Colonic mucosa (tissue), 4 donors: Measurements from ENCODE around the gene YPEL3. TPM values are rescaled to one million over a fixed set of nuclear protein-coding genes. Genes with fewer than 3 reads are reported as not detected.
A peak's percentile ranks its signal among the peaks of the same experiment; 100 is the strongest.

Source experiments
- DNase-seq: peaks from one replicate; pipeline ENCODE4 v3.0.0-alpha.2; 2020
- H3K27ac ChIP-seq: fragments of 200-600 bp; one replicate; pipeline ENCODE4 v1.8.0; 2021
- H3K27me3 ChIP-seq: fragments of 200-600 bp; one replicate; pipeline ENCODE4 v1.8.0; 2021
- H3K36me3 ChIP-seq: fragments of 200-600 bp; one replicate; pipeline ENCODE4 v1.8.0; 2021
- H3K4me1 ChIP-seq: fragments of 200-600 bp; one replicate; pipeline ENCODE4 v1.8.0; 2021; ENCODE audit warnings: mild to moderate bottlenecking
- H3K4me3 ChIP-seq: fragments of 200-600 bp; one replicate; pipeline ENCODE4 v1.8.0; 2021
- H3K9ac ChIP-seq, 2 donors: one replicate each; pipeline ENCODE4 v1.7.0; 2013; ENCODE audit warnings: control low read depth in 2 of 2, low read depth in 2 of 2, low read length in 2 of 2
- H3K9me3 ChIP-seq: fragments of 200-600 bp; one replicate; pipeline ENCODE4 v1.8.0; 2021
- intact Hi-C: fragments of 100-400 bp; cut with DNase I; formaldehyde crosslinking; loops from one replicate; pipeline ENCODE4 v1.14.1; 2022
- total RNA-seq, 2 donors: library from RNA; stranded (reverse); fragmentation: NEBNext Ultra II Directional in 1 of 2; extraction: Animal tissue kit (Norgen Biotek cat#: 25700) in 1 of 2; gene quantifications; one replicate each; pipeline ENCODE4 v1.2.1, GENCODE V29; 2021
- TF ChIP-seq, protein P1 (sequence below): fragments of 200-600 bp; IDR thresholded peaks from one replicate; pipeline ENCODE4 v1.8.0; 2022; ENCODE audit warnings: antibody characterized with exemption, mild to moderate bottlenecking
- donor health status: healthy.
- donor health status: DM: no; HTN: no; CAD: no.
- donor health status: DM: no; HTN: no; CAD: no.

Gene YPEL3
- total RNA-seq, 2 donors from 2014 or later: 15.5 to 39.2 TPM

DNA sequence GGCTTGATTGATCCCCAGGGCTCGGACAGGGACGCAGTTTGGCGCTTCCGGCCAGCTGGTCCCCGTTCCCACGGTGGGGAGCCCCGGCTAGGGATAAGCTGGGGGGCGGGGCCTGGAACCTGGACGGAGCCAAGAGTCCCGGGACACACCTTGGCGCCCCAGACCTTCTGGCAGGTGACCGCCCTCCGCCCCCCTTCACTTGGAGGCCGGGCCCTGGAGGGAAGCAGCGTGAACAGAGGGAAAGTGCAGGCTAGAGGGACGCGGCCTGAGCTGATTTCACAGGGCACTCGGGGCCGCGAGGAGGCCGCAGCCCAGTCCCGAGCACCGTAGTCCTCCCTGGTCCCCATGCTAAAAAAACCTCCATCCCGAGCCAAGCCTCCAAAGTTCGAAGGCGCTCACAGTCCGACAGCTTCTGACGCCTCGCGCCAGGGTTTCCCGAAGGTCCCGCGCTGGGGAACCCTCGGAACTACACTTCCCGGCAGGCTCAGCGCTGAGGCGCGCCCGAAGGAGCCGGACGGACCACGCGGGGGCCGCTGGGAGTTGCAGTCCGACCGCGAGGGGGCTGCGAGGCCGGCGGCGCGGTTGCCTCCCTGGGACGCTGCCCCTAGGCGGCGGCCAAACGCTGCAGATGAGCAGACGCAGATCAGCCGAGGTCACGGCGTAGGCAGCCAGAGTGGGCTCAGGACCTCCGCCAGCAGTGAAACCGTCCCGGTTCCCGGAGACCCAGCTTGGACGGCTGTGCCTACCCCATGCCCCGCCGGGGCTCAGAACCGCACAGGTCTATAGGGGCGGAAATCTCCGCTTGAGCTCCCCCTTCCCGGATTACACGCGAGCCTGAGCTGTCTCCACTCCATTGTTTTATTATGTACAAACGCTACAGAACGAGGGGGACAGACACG is 4.3 kb downstream of the YPEL3 start, which contains the start of gene TBX6:
TBX6 (minus strand) TSS at position 451 of the 899 bp plus-strand sequence. CDS start 731 bp downstream, outside the sequence.
- peak; percentile 93 for DNase-seq
- H3K27me3 ChIP-seq: no peaks in the 10 kb centered on the region
- TF ChIP-seq, protein P1, sequence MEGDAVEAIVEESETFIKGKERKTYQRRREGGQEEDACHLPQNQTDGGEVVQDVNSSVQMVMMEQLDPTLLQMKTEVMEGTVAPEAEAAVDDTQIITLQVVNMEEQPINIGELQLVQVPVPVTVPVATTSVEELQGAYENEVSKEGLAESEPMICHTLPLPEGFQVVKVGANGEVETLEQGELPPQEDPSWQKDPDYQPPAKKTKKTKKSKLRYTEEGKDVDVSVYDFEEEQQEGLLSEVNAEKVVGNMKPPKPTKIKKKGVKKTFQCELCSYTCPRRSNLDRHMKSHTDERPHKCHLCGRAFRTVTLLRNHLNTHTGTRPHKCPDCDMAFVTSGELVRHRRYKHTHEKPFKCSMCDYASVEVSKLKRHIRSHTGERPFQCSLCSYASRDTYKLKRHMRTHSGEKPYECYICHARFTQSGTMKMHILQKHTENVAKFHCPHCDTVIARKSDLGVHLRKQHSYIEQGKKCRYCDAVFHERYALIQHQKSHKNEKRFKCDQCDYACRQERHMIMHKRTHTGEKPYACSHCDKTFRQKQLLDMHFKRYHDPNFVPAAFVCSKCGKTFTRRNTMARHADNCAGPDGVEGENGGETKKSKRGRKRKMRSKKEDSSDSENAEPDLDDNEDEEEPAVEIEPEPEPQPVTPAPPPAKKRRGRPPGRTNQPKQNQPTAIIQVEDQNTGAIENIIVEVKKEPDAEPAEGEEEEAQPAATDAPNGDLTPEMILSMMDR: peak; percentile 78
- H3K9ac ChIP-seq: peak within 1 kb of the TSS; percentile 73 to 91
- peaks cover 3% of the 10 kb centered on the region for H3K36me3 ChIP-seq
- H3K27ac ChIP-seq: peak within 1 kb of the TSS; percentile 84
- no peaks in the 10 kb centered on the region for H3K9me3 ChIP-seq
- intact Hi-C loops: loop anchor here (10.0 kb wide), 2 partner anchors 263 to 323 kb away; partner anchors contain the start of gene CD2BP2
- peaks cover 13% of the 10 kb centered on the region for H3K4me1 ChIP-seq
- peak within 1 kb of the TSS; percentile 60 for H3K4me3 ChIP-seq

DNA sequence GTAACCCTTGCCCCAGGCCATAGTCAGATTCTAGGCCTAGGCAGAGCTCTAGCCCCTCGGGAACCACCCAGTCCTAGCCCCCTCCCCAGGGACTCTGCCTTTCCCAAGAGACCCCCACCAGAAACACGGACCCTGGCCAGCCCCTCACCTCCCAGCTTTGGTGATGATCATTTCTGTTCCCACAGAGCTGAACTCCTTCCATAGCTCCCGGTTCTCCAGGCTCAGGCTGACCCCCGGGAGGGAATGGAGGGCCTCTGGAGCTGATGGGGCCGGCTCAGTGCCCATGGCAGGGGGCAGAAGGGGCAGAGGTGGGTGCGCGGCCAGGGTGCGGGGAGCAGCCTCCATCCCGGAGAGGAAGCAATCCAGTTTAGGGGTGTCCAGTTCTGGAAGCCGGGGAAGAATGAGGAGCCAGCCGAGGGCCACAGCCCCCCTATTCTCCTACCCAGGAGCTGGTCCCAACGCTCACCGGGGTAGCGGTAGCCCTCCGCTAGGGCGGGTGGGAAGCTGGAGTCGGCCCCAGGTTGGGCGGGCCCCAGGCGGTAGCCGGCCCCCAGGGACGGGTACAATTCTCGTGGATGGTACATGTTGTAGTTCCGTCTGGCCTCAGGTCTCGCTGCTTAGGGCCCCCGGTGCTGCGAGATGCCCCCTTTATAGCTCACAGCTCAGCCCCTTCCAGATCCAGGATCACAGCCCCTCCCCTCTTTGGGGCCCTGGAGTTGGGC is 5.2 kb downstream of the YPEL3 start:
- H3K27ac ChIP-seq: no peak overlapping the region
- H3K36me3 ChIP-seq: peaks cover 3% of the 10 kb centered on the region
- peaks cover 10% of the 10 kb centered on the region for H3K4me1 ChIP-seq
- DNase-seq: no peak
- TF ChIP-seq, protein P1: no peak
- H3K27me3 ChIP-seq: no peaks in the 10 kb centered on the region
- peak overlapping the region; percentile 73 to 91 for H3K9ac ChIP-seq
- H3K9me3 ChIP-seq: no peaks in the 10 kb centered on the region
- H3K4me3 ChIP-seq: peak overlapping the region; percentile 60
- intact Hi-C loops: loop anchor here (10.0 kb wide), 2 partner anchors 264 to 324 kb away; partner anchors contain the start of gene CD2BP2

DNA sequence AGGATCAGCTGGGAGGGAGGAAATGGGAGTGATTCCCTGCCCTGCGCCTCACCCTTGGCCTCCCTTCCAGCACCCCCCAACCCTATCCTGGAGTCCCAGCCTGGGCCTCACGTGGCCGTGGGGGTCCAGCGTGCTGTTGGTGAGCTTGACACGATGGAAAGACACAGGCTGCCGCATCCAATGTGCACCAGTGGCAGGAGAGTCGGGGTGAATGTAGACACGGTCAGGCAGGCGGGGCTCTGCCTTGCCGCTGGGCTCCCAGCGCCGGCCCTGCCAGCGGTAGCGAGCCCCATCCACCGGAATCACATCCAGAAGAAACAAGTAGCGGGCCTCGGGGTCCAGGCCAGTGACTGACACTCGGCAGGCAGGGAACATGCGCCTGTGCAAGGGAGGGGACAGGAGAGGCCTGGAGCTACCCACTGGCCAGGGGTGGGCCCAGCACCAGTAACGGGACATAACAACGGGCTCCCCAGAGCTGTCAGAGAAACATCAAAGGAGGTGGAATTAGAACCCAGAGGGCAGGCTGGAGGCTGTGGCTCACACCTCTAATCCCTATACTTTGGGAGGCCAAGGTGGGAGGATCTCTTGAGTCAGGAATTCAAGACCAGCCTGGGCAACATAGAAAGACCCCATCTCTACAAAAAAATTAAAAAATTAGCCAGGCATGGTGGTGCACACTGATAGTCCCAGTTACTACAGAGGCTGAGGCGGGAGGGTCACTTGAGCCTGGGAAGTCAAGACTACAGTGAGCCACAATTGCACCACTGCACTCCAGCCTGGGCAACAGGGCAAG is 7.0 kb downstream of the YPEL3 start:
- TF ChIP-seq, protein P1: no peak
- no peak overlapping the region for H3K9ac ChIP-seq
- no peak overlapping the region for H3K4me3 ChIP-seq
- intact Hi-C loops: no loop called here
- H3K4me1 ChIP-seq: peaks cover 10% of the 10 kb centered on the region
- no peaks in the 10 kb centered on the region for H3K9me3 ChIP-seq
- H3K27ac ChIP-seq: no peak overlapping the region
- DNase-seq: no peak
- no peaks in the 10 kb centered on the region for H3K27me3 ChIP-seq
- peaks cover 14% of the 10 kb centered on the region for H3K36me3 ChIP-seq

DNA sequence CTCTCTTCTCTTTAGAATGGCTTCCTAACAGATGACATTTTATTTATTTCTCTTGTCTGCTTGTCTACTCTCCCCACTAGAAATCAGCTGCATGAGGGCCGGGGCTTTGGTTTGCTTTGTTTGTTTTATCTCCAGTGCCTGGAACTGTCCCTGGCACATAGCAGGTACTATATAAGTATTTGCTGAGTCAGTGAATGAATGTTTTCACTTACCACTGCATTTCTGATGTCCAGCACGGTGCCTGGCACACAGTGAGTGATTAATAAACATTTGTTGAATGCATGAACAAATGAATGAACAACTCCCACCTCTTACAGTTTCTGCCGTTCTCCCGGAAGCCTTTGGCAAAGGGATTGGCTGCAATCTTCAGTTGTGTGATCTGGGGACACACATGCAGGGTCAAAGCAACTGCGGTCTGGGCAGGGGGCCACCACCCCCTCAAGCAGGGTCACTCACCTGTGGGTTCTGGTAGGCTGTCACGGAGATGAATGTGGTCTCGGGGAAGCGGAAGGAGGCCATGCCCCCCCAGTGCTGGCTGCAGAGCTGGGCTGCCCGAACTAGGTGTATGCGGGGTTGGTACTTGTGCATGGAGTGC is 7.7 kb downstream of the YPEL3 start:
- Histone ChIP-seq H3K36me3 (peaks cover 14% of the 10 kb centered on the region), H3K4me3 (no peak overlapping the region), H3K27ac (no peak overlapping the region), H3K4me1 (peaks cover 10% of the 10 kb centered on the region), H3K27me3 (no peaks in the 10 kb centered on the region), H3K9ac (no peak overlapping the region), H3K9me3 (no peaks in the 10 kb centered on the region)
- intact Hi-C loops: no loop called here
- no peak for DNase-seq
- TF ChIP-seq, protein P1: no peak
